ENCODE results near the gene PEX6. TPM values are rescaled to one million over a fixed set of nuclear protein-coding genes. Genes with fewer than 3 reads are reported as not detected.

PEX6 gene
- total RNA-seq, 1 experiment from 2014 or later: 26.1 TPM

GRCh38 chr6:43024436-43024835 is 45.5 kb upstream of the PEX6 start:
- Histone ChIP-seq H3K36me3 (ENCODE audit: insufficient read depth, low read length, poor library complexity, severe bottlenecking) (peaks cover 58% of the 10 kb centered on the region), H3K9me3 (ENCODE audit: low read depth, low read length, poor library complexity, severe bottlenecking) (no peaks in the 10 kb centered on the region), H3K27me3 (replicated peaks; ENCODE audit: insufficient read depth, low read depth, low read length, poor library complexity) (no peaks in the 10 kb centered on the region), H3K4me3 (ENCODE audit: low read depth, low read length, poor library complexity, severe bottlenecking) (no peak overlapping the region), H3K27ac (ENCODE audit: low read depth, low read length, poor library complexity, severe bottlenecking) (no peak overlapping the region), H3K4me1 (ENCODE audit: insufficient read depth, low read length, poor library complexity, severe bottlenecking) (peaks cover 15% of the 10 kb centered on the region)
- intact Hi-C loops (cut with micrococcal nuclease; ENCODE audit: unreplicated experiment): no loop called here
- DNase-seq (ENCODE audit: low spot score): no peak
- TF ChIP-seq EZH2 (IDR thresholded peaks at IDR 0.05; ENCODE audit: borderline replicate concordance, low read depth, low read length, poor library complexity, severe bottlenecking) (no peak), CTCF (conservative IDR thresholded peaks at IDR 0.05; ENCODE audit: low read depth, low read length) (no peak)
- ChIA-PET CTCF (no interaction called here), POLR2A (ENCODE audit: low non-redundant PET) (no interaction called here)
- BruUV-seq (replicated peaks): TSS peak; percentile 5

GRCh38 chr6:43021270-43022047 is 42.5 kb upstream of the PEX6 start, which contains the start of gene RRP36:
Gene RRP36 (plus strand): TSS chr6:43021623. CDS start chr6:43021655, 32 bp downstream.
- BruUV-seq (replicated peaks): TSS peak; percentile 61
- Histone ChIP-seq H3K27ac (ENCODE audit: low read depth, low read length, poor library complexity, severe bottlenecking) (peak within 1 kb of the TSS; percentile 76), H3K9me3 (ENCODE audit: low read depth, low read length, poor library complexity, severe bottlenecking) (no peaks in the 10 kb centered on the region), H3K27me3 (replicated peaks; ENCODE audit: insufficient read depth, low read depth, low read length, poor library complexity) (no peaks in the 10 kb centered on the region), H3K4me1 (ENCODE audit: insufficient read depth, low read length, poor library complexity, severe bottlenecking) (peaks cover 15% of the 10 kb centered on the region), H3K4me3 (ENCODE audit: low read depth, low read length, poor library complexity, severe bottlenecking) (peak within 1 kb of the TSS; percentile 93), H3K36me3 (ENCODE audit: insufficient read depth, low read length, poor library complexity, severe bottlenecking) (peaks cover 55% of the 10 kb centered on the region)
- ChIA-PET POLR2A (ENCODE audit: low non-redundant PET) (interaction anchor here (0.6 to 0.7 kb wide), 3 partner anchors 42 to 1332 kb away, joined by 3 to 9 read pairs (median 7); partner anchors contain the start of gene PEX6), CTCF (no interaction called here)
- TF ChIP-seq EZH2 (IDR thresholded peaks at IDR 0.05; ENCODE audit: borderline replicate concordance, low read depth, low read length, poor library complexity, severe bottlenecking) (no peak), CTCF (conservative IDR thresholded peaks at IDR 0.05; ENCODE audit: low read depth, low read length) (no peak)
- intact Hi-C loops (cut with micrococcal nuclease; ENCODE audit: unreplicated experiment): no loop called here
- peak; percentile 88 for DNase-seq (ENCODE audit: low spot score)

- peak overlapping the region; percentile 76 for H3K27ac ChIP-seq (ENCODE audit: low read depth, low read length, poor library complexity, severe bottlenecking)
- no peaks in the 10 kb centered on the region for H3K9me3 ChIP-seq (ENCODE audit: low read depth, low read length, poor library complexity, severe bottlenecking)
- peak overlapping the region; percentile 93 for H3K4me3 ChIP-seq (ENCODE audit: low read depth, low read length, poor library complexity, severe bottlenecking)
- peaks cover 15% of the 10 kb centered on the region for H3K4me1 ChIP-seq (ENCODE audit: insufficient read depth, low read length, poor library complexity, severe bottlenecking)
- intact Hi-C loops (cut with micrococcal nuclease; ENCODE audit: unreplicated experiment): no loop called here
- no TSS peak for BruUV-seq (replicated peaks)
- TF ChIP-seq EZH2 (IDR thresholded peaks at IDR 0.05; ENCODE audit: borderline replicate concordance, low read depth, low read length, poor library complexity, severe bottlenecking) (no peak), CTCF (conservative IDR thresholded peaks at IDR 0.05; ENCODE audit: low read depth, low read length) (no peak)
- ChIA-PET CTCF (no interaction called here), POLR2A (ENCODE audit: low non-redundant PET) (interaction anchor here (0.6 to 0.7 kb wide), 3 partner anchors 42 to 1331 kb away, joined by 3 to 9 read pairs (median 7); partner anchors contain the start of gene PEX6)
- no peaks in the 10 kb centered on the region for H3K27me3 ChIP-seq (replicated peaks; ENCODE audit: insufficient read depth, low read depth, low read length, poor library complexity)
- DNase-seq (ENCODE audit: low spot score): peak; percentile 56
- H3K36me3 ChIP-seq (ENCODE audit: insufficient read depth, low read length, poor library complexity, severe bottlenecking): peaks cover 49% of the 10 kb centered on the region
These were observed 41.9 kb upstream of the PEX6 start for GRCh38 chr6:43020847-43021246.
